HT-29 (cell line): ENCODE data around the gene OTOF. TPM values are rescaled to one million over a fixed set of nuclear protein-coding genes. Genes with fewer than 3 reads are reported as not detected.

Experiments used
- DNase-seq: peaks from one replicate; pipeline ENCODE4 v3.0.0-alpha.2; 2015; ENCODE audit warnings: low spot score
- total RNA-seq: library from RNA; depleted of rRNA; stranded (reverse); fragments of >200 nt; shearing (Covaris generic); gene quantifications from 2 replicates; pipeline ENCODE4 v1.2.3, GENCODE V29; 2014

Gene OTOF
- total RNA-seq, 1 experiment from 2014 or later: not detected

DNA sequence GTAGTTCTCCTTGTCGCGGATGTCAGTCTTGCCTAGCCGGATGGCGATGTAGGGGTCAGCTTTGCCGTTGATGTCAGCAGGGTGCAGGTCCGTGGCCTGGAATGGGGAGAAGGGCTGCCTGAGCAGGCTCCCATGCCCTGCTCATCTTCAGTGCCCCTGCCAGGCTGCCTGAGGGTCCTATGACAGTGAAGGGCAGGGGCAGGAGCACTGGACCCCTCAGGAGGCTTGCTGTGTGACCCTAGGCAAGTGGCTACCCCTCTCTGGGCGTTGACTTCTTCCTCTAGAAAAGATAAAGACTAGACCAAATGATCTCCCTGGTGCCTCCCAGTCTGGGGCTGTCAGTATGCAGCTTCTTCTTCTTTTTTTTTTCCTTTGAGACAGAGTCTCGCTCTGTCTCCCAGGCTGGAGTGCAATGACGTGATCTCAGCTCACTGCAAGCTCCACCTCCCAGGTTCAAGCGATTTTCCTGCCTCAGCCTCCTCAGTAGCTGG lies 11.9 kb downstream of the OTOF start:
- no peak for DNase-seq

GRCh38 chr2:26465266-26465925 lies 12.5 kb downstream of the OTOF start:
- DNase-seq: no peak

GRCh38 chr2:26464390-26465265 lies 13.3 kb downstream of the OTOF start:
- no peak for DNase-seq

GRCh38 chr2:26463244-26464192 lies 14.4 kb downstream of the OTOF start:
- DNase-seq: no peak

GRCh38 chr2:26462511-26463243 lies 15.2 kb downstream of the OTOF start:
- peak; percentile 65 for DNase-seq

DNA sequence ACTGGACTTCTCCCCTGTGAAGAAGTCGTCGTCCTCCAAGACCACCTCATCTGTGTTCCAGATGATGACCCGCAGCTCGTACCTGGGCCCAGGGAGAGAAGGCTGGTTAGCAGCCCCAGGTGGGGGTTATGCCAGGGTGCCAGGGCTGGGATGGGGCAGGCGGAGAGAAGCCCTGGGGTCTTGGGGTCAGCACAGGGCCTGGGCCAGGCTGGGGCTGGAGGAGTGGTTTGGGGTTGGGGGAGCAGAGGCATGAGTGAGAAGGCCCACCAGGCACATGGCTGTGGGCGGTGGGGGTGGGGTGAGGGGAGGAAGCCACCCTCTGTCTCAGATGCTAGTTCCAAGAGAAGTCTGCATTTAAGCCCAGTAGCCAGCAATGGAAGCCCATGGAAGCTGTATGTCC lies 15.8 kb downstream of the OTOF start:
- no peak for DNase-seq

DNA sequence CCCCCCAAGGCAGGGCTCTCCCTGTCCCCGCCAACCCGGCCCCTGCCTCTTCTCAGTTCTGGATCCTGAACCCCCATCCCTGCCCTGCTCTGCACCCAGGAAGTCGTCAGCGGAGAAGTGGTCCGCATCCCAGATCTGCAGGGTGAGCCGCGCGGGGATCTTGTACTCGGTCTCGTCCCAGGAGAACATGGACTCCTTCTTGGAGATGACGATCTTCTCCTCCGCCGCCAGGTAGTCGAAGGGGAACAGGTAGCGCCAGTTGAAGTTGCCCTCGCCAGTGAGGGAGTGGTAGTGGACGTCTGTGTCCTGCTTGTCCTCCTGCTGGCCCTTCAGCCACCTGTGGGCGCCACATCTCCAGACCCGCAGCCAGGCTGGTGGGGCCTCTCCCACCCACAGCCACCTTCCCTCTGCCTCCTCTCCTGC lies 16.3 kb downstream of the OTOF start:
- no peak for DNase-seq

DNA sequence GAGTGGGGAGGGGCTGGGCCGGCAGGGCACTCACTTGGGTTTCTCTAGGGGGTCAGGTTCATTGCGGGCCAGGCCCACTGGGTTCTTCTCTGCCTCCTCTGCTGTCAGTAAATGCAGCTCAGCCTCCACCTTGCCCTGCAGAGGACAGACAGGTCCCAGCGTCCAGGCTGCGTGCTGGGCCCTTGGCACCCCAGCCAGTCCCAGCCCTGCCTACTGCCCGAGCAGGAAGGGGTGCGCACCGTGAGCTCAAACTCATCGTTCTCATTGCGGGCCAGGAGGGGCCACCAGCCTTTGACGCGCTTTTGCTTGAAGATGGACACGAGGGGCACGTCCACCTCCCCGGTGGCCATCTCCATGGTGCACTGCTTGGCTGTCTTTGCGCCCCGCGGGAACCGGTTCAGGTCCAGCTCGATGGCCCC lies 17.3 kb downstream of the OTOF start:
- no peak for DNase-seq

DNA sequence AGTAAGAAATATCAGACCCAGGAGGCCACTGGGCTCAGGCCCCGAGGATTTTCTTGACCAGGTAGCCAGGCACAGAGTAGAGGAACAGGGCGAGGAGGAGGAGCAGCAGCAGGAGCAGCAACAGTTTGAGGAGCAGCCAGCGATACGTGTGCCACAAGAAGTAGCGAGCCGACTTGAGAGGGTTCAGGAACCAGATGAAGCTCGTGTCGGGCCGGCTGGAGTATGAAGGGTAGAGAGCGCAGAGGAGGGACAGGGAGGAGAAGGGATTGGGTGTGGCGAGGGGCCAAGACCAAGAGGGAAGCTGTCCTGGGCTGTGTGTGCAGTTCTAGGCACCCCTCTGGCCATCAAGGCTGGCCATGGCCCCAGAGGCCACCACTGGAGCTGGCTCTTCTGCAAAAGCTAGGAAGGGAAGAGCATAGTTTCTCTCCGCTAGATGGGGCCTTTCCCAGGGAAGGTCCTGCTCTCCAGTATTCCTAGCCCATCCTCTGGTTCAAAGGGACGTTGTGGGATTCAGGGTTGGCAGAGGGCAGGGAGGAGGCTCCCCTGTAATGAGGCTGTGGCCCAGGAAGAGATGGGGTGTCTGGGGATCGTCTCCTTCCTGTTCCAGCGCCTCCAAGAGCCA lies 17.8 kb downstream of the OTOF start:
- peak; percentile 15 for DNase-seq

GRCh38 chr2:26458365-26459042 lies 19.4 kb downstream of the OTOF start:
- DNase-seq: no peak

DNA sequence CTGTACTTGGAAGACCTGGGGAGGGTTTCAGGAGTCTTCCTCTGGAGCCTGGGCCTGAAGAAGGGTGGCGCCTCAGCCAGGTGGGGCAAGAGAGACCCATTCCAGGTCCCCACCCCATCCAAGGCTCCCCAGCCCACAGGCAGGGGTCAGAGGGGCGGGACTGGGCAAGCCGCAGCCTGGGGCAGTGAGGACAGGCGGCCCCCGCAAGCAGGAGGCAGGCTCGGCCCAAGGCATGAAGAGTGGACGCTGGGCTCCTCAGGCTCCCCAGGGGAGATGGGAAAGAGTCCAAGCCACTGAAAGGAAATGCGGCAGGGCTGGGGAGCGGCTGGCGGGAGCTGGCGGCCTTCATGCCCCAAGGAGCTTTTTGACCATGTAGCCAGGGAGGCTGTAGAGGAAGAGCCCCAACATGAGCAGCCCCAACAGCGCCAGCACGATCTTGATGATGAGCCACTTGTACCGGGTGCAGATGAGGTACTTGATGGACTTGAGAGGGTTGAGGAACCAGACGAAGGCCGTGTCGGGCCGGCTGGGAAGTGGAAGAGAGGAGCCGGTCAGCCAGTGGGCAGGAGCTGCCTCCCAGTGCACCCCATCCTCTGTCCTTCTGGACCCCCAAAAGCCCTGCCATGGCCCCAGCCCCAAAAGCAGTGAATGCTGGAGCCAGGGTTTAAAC lies 20.1 kb downstream of the OTOF start:
- DNase-seq: no peak

DNA sequence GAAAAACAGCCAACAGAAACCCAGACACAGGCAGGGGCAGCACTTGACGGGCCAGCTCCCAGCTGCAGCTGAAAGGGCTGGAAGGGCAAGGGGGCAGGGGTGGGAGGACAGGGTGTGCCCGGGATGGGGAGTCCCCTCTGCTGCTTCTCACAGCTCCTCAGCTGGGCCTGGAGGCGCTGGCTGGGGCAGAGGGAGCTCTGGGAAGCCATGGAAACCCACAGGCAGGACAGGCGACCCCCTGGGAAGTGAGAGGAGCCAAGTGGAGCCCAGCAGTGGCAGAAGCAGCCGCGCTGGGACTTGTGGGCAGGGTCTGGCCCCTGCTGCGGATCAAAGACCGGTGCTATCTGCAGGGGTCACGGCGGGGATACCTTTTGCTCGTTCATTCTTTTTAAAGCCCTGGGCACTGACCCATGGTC lies 20.7 kb downstream of the OTOF start:
- no peak for DNase-seq

DNA sequence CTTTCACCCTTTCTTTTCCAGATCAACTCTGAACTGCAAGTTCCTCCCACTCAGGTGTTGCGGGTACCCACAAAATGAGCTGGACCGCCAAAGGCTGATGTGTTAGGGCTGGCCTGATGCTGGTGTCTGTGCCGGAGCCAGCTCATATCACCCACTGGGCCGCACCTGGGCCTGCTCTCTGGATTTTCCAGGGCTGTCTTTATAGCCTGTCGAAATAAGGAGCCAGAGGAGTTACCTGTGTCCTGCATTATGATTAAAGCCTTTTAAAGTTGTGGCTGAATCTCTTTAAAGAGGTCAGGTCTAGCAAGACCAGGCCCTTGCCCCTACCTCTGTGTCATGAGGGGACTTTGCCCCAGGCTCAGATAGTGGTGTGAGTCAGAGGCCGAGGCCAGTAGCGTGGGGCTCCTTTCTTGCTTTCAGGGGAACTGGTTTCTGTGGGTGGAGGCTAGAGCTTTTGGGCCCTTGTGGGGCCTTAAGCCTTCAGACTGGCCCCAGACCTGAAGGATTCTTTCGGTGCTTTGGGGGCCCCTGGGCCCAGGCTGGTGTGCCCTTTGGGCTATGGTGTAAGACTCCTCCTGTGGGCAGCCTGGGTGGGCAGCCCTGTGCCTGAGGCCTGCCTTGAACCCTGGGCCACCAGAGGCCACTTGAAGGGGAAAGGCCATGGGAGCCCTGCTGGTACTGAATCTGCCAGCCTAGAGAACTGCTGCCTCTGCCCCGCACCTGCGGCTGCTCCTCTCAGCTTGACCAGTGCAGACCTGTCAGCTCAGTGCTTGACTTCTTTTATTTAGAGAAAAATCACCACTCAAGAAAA lies 21.3 kb downstream of the OTOF start:
- peak; percentile 64 for DNase-seq

DNA sequence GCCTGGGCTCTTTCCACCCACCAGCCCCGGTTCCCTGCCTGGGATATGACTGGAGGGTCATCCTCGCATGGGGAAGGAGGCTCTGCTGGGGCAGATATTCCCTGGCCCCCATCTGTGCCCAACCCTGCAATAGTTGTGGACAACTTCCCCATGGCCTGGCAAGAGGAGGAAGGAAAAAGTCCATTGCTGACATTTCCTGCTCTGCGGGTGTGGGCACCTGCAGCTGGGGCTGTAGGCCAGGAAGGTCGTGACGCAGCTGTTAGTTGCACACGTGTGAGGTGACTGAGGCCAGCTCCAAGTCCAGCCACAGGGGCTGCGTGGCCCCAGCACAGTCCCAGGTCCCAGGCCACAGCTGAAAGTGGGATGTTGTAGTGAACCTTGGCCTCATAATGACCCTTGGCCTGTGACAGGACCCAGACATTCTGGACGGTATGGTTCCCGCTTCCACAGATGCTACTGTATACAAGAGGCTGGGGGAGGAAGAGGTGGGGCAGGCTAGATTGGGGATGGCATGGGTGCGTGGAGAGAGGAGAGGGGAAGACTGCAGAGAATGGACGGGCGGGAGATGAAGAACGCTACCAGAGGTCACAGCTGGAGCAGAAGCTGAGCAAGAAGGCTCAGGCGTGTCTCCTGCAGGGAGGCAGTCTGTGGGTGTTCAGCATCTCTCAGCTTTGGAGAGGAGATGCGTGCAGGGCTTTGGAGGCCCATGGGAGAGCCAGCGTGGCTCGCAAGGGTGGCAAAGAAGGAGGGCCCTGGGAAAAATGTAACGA lies 22.1 kb downstream of the OTOF start:
- DNase-seq: no peak

GRCh38 chr2:26455037-26455669 lies 22.8 kb downstream of the OTOF start:
- no peak for DNase-seq

DNA sequence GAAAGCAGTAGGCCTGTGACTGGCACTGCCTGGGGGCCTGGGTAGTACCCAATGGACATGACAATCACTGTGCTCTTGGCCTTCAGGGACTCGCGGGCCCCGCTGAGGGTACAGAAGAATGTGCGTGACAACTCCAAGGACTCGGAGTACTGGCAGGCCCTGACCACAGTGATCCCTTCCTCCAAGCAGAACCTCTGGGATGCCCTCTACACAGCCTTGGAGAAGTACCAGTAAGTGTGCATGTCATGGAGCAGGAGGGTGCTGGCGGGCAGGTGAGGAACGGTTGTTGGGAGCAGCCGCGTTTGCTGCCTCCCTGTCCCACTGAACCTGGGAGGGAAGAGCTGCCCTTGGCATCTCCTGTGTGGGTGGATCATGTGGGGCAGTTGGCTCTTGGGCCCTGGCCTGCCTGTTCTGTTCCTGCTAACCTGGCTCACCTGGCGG lies 23.3 kb downstream of the OTOF start:
- DNase-seq: no peak
